WTC11 (cell line): ENCODE results near the gene MYO5B.

ENCODE experiments used
- CBFB ChIP-seq: sonication (generic); formaldehyde crosslinking; IDR thresholded peaks from 2 replicates; pipeline ENCODE4 v1.8.1; 2022; ENCODE audit warnings: mild to moderate bottlenecking, low read depth, missing genetic modification reagents
- CTCF ChIP-seq: fragments of 200-600 bp; IDR thresholded peaks from 2 replicates; pipeline ENCODE4 v1.8.0; 2022; ENCODE audit warnings: antibody characterized with exemption
- GABPB1 ChIP-seq: sonication (generic); formaldehyde crosslinking; IDR thresholded peaks from 2 replicates; pipeline ENCODE4 v1.8.1; 2023; ENCODE audit warnings: mild to moderate bottlenecking, missing genetic modification reagents
- GTF2I ChIP-seq: fragments of 250-450 bp; sonication (Bioruptor Pico); conservative IDR thresholded peaks from 2 replicates; pipeline ENCODE4 v1.4.0; 2021; ENCODE audit warnings: mild to moderate bottlenecking
- NR3C1 ChIP-seq: sonication (generic); formaldehyde crosslinking; conservative IDR thresholded peaks from 2 replicates; pipeline ENCODE4 v1.8.1; 2023; ENCODE audit warnings: low read depth, mild to moderate bottlenecking, missing genetic modification reagents
- SOX15 ChIP-seq: fragments of 250-450 bp; sonication (Bioruptor Pico); IDR thresholded peaks from 2 replicates; pipeline ENCODE4 v1.9.0; 2021; ENCODE audit warnings: mild to moderate bottlenecking
- TF ChIP-seq, protein P1 (sequence below): sonication (generic); formaldehyde crosslinking; IDR thresholded peaks from 2 replicates; pipeline ENCODE4 v1.8.1; 2023; ENCODE audit warnings: mild to moderate bottlenecking, moderate library complexity, missing genetic modification reagents
- TF ChIP-seq, protein P2 (sequence below): fragments of 250-450 bp; sonication (Bioruptor Pico); IDR thresholded peaks from 2 replicates; pipeline ENCODE4 v2.1.2; 2022; ENCODE audit warnings: mild to moderate bottlenecking, moderate library complexity
- TF ChIP-seq, protein P3 (sequence below): sonication (generic); formaldehyde crosslinking; IDR thresholded peaks from 2 replicates; pipeline ENCODE4 v1.8.1; 2023; ENCODE audit warnings: mild to moderate bottlenecking, missing genetic modification reagents

GRCh38 chr18:50207722-50208121, 12.8 kb upstream of the MYO5B start:
- TF ChIP-seq CTCF, result no peak
- TF ChIP-seq, protein P1, sequence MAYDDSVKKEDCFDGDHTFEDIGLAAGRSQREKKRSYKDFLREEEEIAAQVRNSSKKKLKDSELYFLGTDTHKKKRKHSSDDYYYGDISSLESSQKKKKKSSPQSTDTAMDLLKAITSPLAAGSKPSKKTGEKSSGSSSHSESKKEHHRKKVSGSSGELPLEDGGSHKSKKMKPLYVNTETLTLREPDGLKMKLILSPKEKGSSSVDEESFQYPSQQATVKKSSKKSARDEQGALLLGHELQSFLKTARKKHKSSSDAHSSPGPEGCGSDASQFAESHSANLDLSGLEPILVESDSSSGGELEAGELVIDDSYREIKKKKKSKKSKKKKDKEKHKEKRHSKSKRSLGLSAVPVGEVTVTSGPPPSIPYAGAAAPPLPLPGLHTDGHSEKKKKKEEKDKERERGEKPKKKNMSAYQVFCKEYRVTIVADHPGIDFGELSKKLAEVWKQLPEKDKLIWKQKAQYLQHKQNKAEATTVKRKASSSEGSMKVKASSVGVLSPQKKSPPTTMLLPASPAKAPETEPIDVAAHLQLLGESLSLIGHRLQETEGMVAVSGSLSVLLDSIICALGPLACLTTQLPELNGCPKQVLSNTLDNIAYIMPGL (CRISPR knock-in tag), result no peak
- TF ChIP-seq GABPB1 (CRISPR knock-in tag), result no peak
- no peak for TF ChIP-seq GTF2I
- TF ChIP-seq, protein P2, sequence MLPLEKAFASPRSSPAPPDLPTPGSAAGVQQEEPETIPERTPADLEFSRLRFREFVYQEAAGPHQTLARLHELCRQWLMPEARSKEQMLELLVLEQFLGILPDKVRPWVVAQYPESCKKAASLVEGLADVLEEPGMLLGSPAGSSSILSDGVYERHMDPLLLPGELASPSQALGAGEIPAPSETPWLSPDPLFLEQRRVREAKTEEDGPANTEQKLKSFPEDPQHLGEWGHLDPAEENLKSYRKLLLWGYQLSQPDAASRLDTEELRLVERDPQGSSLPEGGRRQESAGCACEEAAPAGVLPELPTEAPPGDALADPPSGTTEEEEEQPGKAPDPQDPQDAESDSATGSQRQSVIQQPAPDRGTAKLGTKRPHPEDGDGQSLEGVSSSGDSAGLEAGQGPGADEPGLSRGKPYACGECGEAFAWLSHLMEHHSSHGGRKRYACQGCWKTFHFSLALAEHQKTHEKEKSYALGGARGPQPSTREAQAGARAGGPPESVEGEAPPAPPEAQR, result no peak
- no peak for TF ChIP-seq NR3C1 (CRISPR knock-in tag)
- no peak for TF ChIP-seq CBFB (CRISPR knock-in tag)
- no peak for TF ChIP-seq SOX15 (CRISPR knock-in tag)
- TF ChIP-seq, protein P3, sequence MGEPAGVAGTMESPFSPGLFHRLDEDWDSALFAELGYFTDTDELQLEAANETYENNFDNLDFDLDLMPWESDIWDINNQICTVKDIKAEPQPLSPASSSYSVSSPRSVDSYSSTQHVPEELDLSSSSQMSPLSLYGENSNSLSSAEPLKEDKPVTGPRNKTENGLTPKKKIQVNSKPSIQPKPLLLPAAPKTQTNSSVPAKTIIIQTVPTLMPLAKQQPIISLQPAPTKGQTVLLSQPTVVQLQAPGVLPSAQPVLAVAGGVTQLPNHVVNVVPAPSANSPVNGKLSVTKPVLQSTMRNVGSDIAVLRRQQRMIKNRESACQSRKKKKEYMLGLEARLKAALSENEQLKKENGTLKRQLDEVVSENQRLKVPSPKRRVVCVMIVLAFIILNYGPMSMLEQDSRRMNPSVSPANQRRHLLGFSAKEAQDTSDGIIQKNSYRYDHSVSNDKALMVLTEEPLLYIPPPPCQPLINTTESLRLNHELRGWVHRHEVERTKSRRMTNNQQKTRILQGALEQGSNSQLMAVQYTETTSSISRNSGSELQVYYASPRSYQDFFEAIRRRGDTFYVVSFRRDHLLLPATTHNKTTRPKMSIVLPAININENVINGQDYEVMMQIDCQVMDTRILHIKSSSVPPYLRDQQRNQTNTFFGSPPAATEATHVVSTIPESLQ, result no peak
